Pancreas (tissue), 10 donors: ENCODE data around the gene ASIP. TPM values are rescaled to one million over a fixed set of nuclear protein-coding genes. Genes with fewer than 3 reads are reported as not detected.

ENCODE experiments used
- ATAC-seq, 4 donors: fragments of 200-7000 bp; cut with Tn5 transposase; one replicate each; pipeline versions ENCODE4 v1.8.0 to v1.9.1; 2020; ENCODE audit warnings: mild to moderate bottlenecking in 4 of 4, moderate library complexity in 4 of 4
- DNase-seq, 6 donors: peaks; one replicate each; pipeline ENCODE4 v3.0.0-alpha.2; 2020
- FAIRE-seq: peaks from 2 replicates; lab custom pipeline; 2012; peaks lifted over from hg19 to GRCh38; lab: Jason Lieb, UNC
- H3K27ac ChIP-seq, 4 donors: fragments of 200-600 bp; sonication (generic); 1 replicate in 3 of 4; 2 replicates in 1 of 4; pipeline versions ENCODE4 v1.5.0 to v1.8.0; 2020
- H3K27me3 ChIP-seq, 4 donors: fragments of 200-600 bp; one replicate each; pipeline ENCODE4 v1.8.0; 2021
- H3K36me3 ChIP-seq, 3 donors: fragments of 200-600 bp; sonication (generic) in 1 of 3; one replicate each; pipeline versions ENCODE4 v1.5.0 to v1.8.0; 2020 to 2021
- H3K4me1 ChIP-seq, 3 donors: fragments of 200-600 bp; one replicate each; pipeline ENCODE4 v1.8.0; 2021
- H3K4me3 ChIP-seq, 4 donors: fragments of 200-600 bp; sonication (generic) in 2 of 4; one replicate each; pipeline versions ENCODE4 v1.5.0 to v1.8.0; 2020 to 2021
- H3K9me3 ChIP-seq, 4 donors: fragments of 200-600 bp; one replicate each; pipeline ENCODE4 v1.8.0; 2021
- CTCF ChIP-seq, 4 donors: fragments of 200-600 bp; sonication (generic) in 3 of 4; IDR thresholded peaks; one replicate each; pipeline versions ENCODE4 v1.5.0 to v1.8.0; 2021; ENCODE audit warnings: antibody characterized with exemption in 4 of 4
- WGBS, 2 donors: extraction: QIAGEN DNeasy Blood & Tissue Kit; methylation state at CpG; one replicate each; pipeline ENCODE4 v1.1.7; 2013; 5-methylcytosine and 5-hydroxymethylcytosine counted together
- intact Hi-C, 3 donors: fragments of 100-400 bp; cut with DNase I; formaldehyde crosslinking; loops; one replicate each; pipeline versions ENCODE4 v1.11.1 to v1.14.2; 2022
- polyA plus RNA-seq, 2 donors: library from polyadenylated mRNA; stranded (reverse); fragments of 200-250 nt; gene quantifications; one replicate each; pipeline ENCODE4 v1.2.3, GENCODE V29; 2013
- total RNA-seq, 6 donors: library from RNA; stranded (reverse); fragmentation: NEBNext Ultra II Directional in 4 of 6; extraction: Animal tissue kit (Norgen Biotek cat#: 25700) in 4 of 6; gene quantifications; one replicate each; pipeline versions ENCODE4 v1.2.1 to v1.2.4, GENCODE V29; 2021 to 2023
- donor health status: healthy with polysubstance abuse.
- donor health status: DM: no; HTN: no; CAD: no; lungs with moderate emphysema.
- donor health status: DM: no; HTN: no; CAD: no.
- donor health status: control.
- donor health status: control.
- donor health status: Bipolar disorder and iron deficiency.
- donor health status: DM: yes; HTN: yes; CAD: no.
- donor health status: DM: no; HTN: no; CAD: no.
- donor health status: DM: no; HTN: no; CAD: no.
- donor health status: DM: yes; HTN: yes; CAD: no.

The ASIP gene
- total and polyA plus RNA-seq, 8 donors, result not detected

DNA sequence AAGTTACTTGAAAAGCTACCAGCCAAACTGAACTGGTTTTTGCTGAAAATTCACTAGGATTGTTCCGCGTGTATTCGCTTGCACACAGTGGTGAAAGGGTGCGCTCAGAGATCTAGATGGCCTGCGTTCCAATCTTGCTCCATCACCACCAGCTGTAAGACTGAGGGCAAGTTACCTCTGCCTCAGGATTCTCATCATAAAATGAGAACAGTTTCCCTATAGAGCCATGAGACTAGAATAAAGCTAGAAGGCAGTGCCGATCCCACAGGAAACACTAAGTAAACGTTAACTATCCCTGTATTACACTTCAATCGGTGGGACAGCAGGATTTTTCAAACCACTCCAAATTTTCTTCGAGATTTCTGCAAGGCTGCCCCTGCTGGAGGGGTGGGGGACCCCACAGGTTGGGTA, 61.1 kb downstream of the ASIP start:
- intact Hi-C loops, result no loop called here
- Histone ChIP-seq H3K27ac (peak overlapping the region; percentile 81 to 95 (median 94)), H3K27me3 (no peaks in the 10 kb centered on the region), H3K4me3 (peak overlapping the region; percentile 72 to 97 (median 82)), H3K9me3 (no peaks in the 10 kb centered on the region), H3K36me3 (no peaks in the 10 kb centered on the region), H3K4me1 (peaks cover 0 to 19% (median 10%) of the 10 kb centered on the region in 3 donors)
- ATAC-seq (peak in 1 of 4 donors; percentile 1), FAIRE-seq (no peak), DNase-seq (no peak)
- TF ChIP-seq CTCF (IDR thresholded peaks at IDR 0.05), result peak in 1 of 4 donors; percentile 6
- 15 to 18% methylated on average over 9 of the region's 9 CpGs for WGBS, 2 donors

- Histone ChIP-seq H3K27me3 (no peaks in the 10 kb centered on the region), H3K4me1 (peaks cover 0 to 19% (median 10%) of the 10 kb centered on the region in 3 donors), H3K4me3 (peak within 1 kb of the TSS; percentile 72 to 97 (median 82)), H3K9me3 (no peaks in the 10 kb centered on the region), H3K27ac (peak within 1 kb of the TSS; percentile 81 to 95 (median 94)), H3K36me3 (no peaks in the 10 kb centered on the region)
- ATAC-seq, result peak; percentile 95 to 98 (median 96)
- peak; percentile 95 to 98 (median 97) for DNase-seq
- peak; percentile 9 for FAIRE-seq
- WGBS, 2 donors, result 0% methylated on average over 76 to 79 of the region's 79 CpGs
- intact Hi-C loops, result no loop called here
- peak in 1 of 4 donors; percentile 1 for TF ChIP-seq CTCF (IDR thresholded peaks at IDR 0.05)
Observed at GRCh38 chr20:34302723-34303533, 61.7 kb downstream of the ASIP start, which contains the start of gene AHCY. Gene AHCY (minus strand): TSS chr20:34303355. CDS start chr20:34303270, 85 bp downstream.

DNA sequence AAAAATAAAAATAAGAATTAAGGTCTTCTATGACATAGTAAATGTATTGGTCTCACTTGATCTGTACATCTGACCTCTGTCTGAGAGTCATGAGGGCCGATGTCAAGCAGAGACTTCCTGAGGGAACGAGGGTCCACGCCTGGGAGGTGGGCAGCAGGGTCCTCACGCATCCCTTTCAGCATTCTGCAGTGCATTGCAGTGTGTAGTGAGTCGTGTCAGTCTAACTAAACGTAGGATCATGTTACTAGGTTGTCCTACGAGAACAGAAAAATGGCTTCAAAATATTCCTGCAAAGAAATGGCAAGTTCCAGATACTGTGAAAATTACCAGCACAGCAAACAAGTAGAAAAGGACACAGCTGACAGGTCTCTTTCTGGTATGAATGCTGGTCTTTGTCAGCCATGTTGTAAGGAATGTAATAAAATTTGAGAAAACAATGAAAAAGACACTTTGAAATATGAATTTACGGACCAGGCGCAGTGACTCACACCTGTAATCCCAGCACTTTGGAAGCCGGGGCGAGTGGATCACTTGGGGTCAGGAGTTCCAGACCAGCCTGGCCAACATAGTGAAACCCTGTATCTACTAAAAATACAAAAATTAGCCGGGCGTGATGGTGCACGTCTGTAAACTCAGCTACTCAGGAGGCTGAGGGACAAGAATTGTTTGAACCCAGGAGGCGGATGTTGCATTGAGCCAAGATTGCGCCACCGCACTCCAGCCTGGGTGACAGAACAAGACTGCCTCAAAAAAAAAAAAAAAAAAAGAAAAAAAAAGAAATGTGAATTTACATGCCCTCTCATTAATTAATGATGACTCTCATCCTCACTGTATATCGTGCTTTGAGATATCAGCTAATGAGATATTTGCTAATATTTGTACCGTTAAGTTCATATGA, 64.4 kb downstream of the ASIP start:
- Histone ChIP-seq H3K9me3 (no peaks in the 10 kb centered on the region), H3K4me1 (peaks cover 0 to 21% (median 10%) of the 10 kb centered on the region in 3 donors), H3K27me3 (no peaks in the 10 kb centered on the region), H3K4me3 (no peak overlapping the region), H3K36me3 (no peaks in the 10 kb centered on the region), H3K27ac (no peak overlapping the region)
- ATAC-seq (no peak), FAIRE-seq (no peak), DNase-seq (no peak)
- intact Hi-C loops, result no loop called here
- TF ChIP-seq CTCF (IDR thresholded peaks at IDR 0.05), result no peak
- 75 to 83% methylated on average over 19 of the region's 19 CpGs for WGBS, 2 donors

DNA sequence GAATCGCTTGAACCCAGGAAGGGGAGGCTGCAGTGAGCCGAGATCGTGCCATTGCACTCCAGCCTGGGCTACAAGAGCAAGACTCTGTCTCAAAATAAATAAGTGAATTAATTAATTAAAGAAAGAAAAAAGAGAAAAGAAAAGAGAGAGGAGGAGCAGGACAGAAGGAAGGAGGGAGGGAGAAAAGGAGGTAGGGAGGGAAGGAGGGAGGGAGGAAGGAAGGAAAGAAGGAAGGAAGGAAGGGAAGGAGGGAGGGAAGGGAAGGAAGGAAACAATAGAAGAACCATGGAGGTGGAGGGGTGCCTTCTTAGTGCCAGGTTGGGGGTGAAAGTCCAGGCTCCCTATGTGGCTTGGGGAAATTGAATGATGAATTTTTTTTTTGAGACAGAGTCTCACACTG, 68.5 kb downstream of the ASIP start:
- intact Hi-C loops, result loop anchor here in 1 of 3 donors (5.0 to 10.0 kb wide), 2 partner anchors 215 to 458 kb away; no protein-coding TSS in a partner anchor
- no peak overlapping the region for H3K4me3 ChIP-seq
- WGBS, 2 donors, result 96% methylated on average over 3 of the region's 3 CpGs
- peaks cover 9 to 21% (median 14%) of the 10 kb centered on the region in 3 donors for H3K4me1 ChIP-seq
- no peak overlapping the region for H3K27ac ChIP-seq
- H3K9me3 ChIP-seq, result no peaks in the 10 kb centered on the region
- TF ChIP-seq CTCF (IDR thresholded peaks at IDR 0.05), result no peak
- H3K27me3 ChIP-seq, result no peaks in the 10 kb centered on the region
- FAIRE-seq, result no peak
- DNase-seq, result no peak
- no peak for ATAC-seq
- H3K36me3 ChIP-seq, result no peaks in the 10 kb centered on the region
